Left lobe of liver (tissue), 2 donors: ENCODE data around the gene BLID. TPM values are rescaled to one million over a fixed set of nuclear protein-coding genes. Genes with fewer than 3 reads are reported as not detected.

Experiments
- ATAC-seq: fragments of 200-7000 bp; cut with Tn5 transposase; one replicate; pipeline ENCODE4 v1.9.1; 2020; ENCODE audit warnings: mild to moderate bottlenecking, moderate library complexity
- DNase-seq: peaks from one replicate; pipeline ENCODE4 v3.0.0-alpha.2; 2020; ENCODE audit warnings: low spot score
- total RNA-seq: library from RNA; stranded (reverse); gene quantifications from one replicate; pipeline ENCODE4 v1.2.1, GENCODE V29; 2021
- donor health status: DM: no; HTN: no; CAD: no; lungs with moderate emphysema.
- donor health status: DM: no; HTN: yes; CAD: no.

Gene BLID, protein sequence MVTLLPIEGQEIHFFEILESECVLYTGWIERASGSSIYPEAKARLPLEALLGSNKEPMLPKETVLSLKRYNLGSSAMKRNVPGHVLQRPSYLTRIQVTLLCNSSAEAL
- total RNA-seq: 0.63 TPM

DNA sequence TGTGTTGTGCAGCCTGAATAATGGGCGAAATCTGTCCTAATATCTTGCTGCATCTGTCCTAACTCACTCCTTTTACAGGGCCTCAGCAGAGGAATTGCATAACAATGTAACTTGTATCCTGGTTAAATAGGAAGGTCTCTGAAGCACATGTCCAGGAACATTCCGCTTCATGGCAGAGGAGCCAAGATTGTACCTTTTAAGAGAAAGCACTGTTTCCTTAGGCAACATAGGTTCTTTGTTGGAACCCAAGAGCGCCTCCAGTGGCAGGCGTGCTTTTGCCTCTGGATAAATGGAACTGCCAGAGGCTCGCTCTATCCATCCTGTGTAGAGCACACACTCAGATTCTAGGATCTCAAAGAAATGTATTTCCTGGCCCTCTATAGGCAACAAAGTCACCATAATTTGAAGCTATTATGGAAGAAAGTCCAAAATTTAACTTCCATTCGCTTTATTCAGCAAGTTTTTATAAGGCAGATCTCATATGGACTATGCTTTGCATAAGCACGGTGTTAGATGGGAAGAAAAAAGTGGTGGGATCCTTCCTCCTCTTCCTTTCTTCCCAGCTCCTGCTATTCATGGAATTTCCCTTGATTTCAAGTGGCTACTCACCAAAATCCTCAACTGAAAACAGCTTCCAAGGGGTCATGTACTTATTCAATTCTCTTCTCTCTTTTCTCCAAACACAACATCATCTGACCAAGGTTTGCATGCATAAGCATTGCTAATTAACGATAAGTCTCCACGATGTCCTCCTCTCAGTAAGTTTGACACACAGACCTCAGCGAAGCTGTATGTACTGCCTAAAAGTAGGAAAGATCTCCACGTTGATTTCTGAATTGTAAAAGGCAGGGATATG is at the start of gene BLID:
BLID (minus strand) TSS at position 692 of the 856 bp plus-strand sequence; CDS start at position 399, 293 bp downstream.
- no peak for DNase-seq

DNA sequence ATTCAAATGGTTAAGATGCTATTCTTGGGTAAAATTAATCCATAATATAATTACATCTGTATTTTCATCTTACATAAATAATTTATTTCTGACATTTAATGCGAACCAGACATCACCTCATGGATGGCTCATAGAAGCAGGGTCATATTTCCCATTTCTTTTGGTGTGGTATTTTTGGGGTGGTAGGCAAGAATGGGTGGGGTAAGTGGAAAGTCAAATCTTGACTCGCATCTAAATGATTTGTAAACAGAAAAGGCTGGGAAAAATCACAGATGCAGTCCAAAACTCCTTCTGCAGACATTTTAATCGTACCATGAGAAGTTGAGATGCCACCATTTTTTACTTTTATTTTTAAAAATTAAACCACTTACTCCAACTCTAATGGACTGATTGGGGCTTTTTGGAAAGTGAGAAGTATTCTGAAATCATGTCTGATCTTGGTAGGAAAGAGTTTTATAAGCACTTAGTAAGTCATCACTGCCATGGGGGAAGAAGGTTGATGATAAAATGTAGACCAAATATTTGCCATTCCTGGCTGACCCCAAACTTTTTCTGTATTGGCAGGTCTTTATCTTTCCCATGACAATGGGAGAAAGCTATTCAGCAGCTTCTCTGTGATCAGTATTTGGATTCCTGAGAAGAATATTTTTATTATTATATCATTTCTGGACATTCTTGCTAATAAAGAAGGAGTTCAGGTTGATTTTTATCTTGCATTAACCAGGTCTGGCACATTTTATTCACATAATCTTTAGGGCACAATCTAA is 47.2 kb upstream of the BLID start:
- ATAC-seq: no peak
- DNase-seq: no peak

More for the DNA sequence above, at the start of gene BLID:
- ATAC-seq: peak; percentile 11

DNA sequence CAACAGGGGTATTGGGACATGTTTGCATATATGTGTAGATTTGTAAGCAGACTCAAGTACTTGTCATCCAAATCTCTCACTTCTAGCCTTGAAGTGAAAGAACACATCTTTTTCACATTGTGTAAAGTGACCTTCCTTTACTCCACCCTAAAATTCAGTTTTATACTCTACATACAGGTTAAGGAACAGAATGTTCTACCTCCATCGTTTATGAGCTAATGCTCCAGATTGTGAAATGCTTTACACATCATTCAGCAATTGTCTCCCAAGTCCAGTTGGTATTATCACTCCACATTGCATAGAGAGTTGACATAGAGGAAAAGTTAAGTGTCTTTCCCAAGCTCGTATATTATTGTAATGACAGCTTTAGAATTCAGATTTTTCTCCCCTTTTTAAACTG is 46.1 kb upstream of the BLID start:
- DNase-seq: no peak
- ATAC-seq: no peak

DNA sequence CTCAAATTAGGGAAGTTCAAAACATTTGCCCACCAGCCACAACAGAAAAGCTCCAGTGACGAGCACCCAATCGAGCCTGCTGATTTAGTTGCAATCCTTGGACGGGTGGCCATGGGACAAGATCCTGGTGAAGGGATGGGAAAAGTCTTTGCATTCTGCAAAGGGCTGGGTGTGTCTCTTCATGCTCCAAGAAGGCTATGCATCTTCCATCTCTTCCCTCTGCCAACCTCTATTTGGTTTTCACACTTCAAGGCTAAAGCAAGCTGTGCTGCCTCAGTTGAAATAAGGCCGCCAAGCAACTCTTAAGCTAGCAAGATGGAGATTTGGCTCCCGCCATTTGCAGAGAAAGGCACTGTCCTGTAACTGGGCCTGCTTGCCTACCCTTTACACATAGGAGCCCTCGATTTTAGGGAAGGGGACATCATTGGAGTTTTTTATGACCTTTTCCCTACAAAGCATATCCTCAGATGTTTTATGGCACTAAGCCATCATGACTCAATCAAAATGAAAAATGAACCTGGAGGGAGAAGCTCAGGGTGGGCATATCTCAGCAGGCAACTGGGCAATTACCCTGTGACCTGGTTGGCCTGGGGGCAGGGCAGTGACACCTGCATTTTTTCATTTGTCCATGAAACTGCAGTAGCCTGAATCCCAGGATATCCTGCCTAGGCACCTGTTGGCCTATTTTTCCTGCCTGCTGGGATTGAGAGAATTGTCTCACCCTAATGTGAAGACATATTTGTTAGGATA is 45.0 kb upstream of the BLID start:
- no peak for DNase-seq
- no peak for ATAC-seq

DNA sequence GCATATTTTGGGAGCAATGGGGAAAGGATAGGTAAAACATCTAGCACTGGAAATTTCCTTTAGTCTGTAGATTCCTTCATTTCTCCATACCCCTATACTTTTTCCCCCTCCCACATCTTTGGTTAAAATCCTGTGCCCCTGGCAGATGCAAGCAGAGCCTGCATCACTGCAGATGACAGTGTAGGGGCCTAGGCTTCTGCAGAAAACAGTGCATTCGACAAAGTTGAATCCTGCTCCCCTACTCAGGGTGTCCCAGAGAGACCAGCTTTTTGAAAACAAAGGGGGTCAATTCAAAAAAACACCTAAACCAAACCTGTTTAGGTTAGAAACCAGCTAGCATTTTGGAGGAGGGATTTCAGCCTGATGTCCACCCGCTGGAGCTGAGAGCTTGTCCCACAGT is 43.8 kb upstream of the BLID start:
- DNase-seq (no peak), ATAC-seq (no peak)

DNA sequence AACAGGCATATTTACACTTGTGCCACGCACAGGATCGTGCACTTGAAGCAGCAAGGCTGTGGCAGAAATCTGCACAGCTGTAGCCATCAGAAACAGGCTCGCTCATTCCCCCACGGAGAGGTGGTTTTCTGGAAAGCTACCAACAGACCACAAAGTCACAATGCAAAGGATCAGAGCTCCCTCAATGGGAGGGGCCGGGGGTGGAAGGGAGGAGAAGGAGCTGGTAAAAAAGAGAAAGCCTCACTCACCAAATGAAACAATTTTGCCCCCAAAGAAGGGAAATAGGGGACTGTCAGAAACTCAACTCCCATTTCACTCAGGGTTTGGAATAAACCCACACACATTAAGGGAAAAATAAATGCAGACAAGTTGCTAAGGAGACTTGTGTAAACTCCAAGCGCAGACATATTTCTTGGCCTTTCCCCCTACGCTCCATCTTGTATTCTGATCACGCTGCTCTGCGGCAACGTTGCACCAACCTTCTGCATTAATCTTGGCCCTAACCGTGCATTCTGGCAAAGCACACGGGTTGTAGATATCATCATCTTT is 43.2 kb upstream of the BLID start:
- ATAC-seq (no peak), DNase-seq (no peak)

DNA sequence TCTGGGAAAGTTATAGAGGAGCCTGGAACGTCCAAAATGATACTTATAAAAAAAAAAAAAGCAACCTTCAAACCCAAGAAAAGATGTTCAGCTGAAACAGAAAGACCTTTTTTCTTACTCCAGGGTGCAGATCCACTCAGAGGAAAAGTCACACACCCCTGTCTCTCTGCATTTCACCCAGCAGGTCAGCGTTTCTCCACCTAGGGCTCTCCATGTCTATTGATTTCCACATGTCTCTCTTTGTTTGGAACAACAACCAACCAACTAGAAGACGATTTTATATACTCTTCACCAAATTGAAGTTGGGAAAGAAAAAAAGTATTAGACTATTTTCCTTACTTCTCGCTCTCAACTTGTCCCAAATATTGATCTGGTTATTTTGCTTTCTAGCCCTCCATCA is 42.2 kb upstream of the BLID start:
- peak; percentile 48 for ATAC-seq
- no peak for DNase-seq

DNA sequence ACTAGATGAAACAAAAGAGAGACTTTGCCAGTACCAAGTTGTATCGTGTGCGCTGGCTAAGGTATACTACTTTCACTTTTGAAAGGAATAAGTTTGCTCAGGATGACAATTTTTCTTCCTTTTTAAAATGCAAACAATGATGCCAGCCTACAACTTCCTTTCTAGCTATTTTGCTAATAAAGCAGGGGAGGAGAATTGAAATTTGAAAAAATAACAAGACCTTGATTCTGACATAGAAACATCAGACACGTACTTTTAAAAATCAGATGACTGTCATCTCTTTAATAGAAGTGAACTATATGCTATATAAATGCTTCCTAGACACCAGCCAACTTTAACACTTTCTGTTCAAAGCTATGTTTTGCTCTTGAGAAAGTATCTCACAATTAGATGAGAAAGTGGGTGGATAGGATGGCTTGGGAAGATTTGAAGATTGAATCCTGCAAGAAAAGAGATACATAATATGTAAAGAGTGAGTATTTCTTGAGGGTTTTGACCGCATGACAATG is 41.7 kb upstream of the BLID start:
- ATAC-seq: peak; percentile 49

DNA sequence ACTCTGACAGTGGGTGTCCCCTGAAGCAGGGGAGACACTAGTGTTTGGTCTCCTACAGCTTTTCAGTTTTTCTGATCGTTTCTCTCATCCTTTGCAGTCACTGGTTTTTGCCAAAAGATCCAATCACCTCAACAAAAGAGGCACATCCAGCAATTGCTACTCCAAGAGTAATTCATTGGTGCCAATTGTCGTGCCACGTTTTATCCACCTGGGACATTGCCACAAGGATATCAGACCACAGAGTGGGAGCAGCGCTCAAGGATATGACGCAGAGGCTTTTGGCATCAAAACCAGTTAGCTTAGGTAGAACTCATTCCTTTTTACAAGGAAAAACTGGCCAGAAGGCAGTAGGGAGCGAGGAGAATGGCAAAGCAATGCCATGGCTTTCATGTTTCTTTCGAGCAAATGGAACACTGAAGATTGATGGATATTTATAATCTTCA is 40.9 kb upstream of the BLID start:
- DNase-seq (no peak), ATAC-seq (no peak)

More for the DNA sequence above, 41.7 kb upstream of the BLID start:
- no peak for DNase-seq

DNA sequence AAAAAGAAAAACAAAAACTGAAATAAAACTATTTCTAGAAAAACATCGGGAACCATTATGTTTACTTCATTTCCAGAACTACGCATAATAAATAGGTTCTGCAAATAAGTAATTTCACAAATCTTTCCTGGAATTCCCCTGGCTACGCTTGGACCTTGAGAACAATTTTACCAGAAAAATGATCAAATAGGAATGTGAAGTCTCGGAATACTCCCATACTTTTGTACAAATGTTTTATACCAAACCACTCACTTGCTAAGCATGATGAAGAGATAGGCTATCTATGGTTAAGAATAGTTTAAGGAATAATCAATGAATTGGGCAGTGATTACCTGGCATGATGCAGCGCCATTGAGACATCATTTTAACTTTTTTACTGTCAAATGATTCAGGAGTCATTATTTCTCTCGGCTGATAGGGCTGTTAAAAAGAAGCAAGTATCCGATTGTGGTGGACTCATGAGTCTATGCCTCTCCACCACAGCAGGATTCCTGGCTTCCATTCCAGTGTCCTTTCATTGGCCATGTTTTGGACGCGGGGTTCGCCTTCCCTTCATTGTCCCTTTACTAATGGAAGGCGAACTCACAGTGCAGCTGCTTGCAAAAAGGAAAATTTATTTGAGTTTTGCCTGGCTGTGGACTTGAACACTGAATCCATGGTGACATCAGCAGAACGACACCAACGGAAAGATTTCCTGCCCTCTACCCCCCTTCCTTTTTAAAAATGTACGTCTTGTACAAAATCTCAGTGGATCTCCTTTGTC is 39.9 kb upstream of the BLID start:
- ATAC-seq (no peak), DNase-seq (no peak)

DNA sequence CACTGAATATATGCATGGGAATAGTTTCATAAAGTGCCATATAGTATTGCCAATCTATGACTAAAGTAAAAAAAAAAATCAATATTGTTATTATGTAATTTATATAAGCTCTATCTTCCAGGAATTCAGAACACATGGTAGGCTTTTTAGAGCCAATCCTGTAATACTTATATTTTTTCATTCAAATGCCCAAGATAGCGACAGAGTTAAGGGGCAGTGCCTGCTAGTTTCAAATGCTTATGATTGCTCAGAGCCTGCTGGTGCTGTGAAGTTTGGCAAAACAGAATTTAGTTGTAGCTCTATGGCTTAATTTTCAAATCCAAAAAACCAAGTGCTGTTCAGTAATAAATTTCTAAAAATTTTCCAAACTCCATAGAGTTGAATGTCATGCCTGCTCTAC is 39.0 kb upstream of the BLID start:
- DNase-seq (no peak), ATAC-seq (no peak)

DNA sequence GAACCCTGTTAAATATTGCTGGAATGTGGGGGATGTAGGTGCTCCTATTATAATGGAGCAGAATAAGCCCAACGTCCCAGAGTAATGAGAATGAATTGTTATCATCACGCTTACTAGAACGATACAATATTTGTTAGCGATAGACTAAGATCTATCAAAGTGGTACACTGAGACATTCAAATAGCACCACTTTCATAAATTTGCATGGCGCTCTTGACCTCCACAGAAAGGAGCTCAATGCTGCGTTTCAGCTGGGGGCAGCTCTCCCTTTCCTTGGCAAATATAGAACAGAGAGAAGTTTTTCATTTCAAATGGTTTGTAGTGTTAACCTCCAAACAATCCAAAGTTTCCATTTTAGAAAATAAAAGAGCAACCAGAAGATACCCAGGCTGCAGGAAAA is 38.2 kb upstream of the BLID start:
- ATAC-seq (no peak), DNase-seq (no peak)

DNA sequence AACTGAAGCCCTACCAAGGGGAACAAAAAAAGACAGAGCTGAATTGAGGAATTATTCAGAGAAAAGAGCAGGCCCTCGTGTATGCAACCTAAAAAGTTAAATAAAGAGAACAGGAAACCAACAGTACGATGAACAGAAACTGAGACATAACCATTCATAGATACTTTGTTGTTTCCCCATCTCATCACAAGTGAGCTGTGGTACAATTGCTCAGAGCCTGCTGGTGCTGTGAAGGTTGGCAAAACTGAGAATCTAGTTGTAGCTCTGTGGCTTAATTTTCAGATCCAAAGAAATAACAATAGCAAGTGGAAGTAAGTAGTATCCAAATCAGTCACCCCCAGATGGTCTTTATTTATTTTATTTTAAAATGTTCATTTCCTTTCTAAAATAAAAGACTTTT is 37.7 kb upstream of the BLID start:
- DNase-seq (no peak), ATAC-seq (no peak)

DNA sequence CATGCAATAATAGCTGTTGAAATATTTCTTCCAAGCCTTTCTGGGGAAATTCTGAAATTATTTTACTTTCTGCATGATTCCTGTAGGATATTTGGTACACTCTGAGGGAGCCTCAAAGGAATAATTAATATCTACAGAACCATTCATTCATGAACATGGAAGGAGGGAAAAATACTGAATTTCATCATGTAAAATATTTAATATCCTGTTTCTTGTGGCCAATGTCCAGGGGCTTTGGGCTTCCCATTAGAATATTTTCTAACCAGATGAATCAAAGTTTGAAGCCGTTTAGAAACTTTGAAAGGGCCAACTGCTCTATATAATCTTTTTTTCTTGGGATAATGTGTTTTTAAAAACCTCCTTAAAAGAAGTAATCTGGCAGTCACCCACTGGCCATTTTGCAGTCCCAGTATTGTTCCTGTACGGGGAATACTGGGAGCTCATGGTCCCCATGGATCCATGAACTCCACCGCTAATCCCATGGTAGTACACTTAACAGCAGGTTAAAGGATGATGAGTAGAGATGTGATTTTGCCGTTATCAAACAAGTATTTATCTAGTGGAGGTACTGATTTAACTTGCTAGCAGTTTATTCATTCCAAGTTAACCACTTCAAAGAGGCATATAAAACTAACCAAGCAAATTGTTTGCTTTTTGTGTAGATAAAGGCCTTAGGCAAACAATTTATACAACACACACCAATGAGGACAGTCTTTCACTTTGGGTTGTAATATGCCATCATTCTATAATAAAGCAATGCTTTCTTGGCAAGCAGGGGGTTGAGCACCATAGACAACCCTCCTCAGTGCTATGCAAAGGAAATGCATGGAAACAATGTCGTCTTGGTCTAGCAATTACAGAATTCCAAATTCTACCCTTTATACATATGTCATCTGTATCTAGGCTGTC is 34.5 kb upstream of the BLID start:
- DNase-seq: no peak
- no peak for ATAC-seq

DNA sequence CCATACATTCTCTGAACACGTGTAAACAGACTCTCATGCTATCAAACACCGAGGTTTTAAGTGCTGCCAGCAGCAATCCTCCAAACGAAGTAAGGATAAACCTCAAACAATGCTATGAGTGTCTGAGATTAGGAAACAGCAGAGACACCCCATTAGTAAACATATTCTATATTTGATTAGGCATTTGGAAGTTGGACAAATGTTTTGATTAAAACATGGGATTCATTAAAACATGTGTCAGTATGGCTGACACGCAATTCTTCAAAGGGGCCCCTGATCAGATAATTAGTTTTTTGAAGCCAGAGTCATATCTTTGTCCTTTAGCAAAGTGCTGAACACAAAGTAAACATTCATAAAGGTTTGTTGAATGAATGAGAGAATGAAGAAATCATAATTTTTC is 33.2 kb upstream of the BLID start:
- ATAC-seq (no peak), DNase-seq (no peak)

DNA sequence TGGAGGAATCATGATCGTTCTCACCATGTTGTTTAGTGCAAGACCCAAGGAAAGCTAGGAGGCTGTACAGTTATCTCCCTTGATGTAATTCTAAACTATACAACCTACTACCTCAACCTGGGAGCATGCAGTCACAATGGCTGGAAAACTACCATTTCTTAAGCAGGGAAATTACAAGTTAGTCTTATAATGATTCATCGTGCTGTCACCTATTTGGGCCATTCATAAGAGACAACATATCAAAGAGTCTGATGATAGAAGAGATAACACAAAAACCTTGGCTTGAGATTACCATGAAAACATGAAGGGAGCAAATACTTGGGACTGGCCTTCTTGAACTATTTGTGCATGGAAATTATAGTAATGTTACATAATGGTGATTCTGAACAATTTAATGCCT is 30.5 kb upstream of the BLID start:
- no peak for ATAC-seq

DNA sequence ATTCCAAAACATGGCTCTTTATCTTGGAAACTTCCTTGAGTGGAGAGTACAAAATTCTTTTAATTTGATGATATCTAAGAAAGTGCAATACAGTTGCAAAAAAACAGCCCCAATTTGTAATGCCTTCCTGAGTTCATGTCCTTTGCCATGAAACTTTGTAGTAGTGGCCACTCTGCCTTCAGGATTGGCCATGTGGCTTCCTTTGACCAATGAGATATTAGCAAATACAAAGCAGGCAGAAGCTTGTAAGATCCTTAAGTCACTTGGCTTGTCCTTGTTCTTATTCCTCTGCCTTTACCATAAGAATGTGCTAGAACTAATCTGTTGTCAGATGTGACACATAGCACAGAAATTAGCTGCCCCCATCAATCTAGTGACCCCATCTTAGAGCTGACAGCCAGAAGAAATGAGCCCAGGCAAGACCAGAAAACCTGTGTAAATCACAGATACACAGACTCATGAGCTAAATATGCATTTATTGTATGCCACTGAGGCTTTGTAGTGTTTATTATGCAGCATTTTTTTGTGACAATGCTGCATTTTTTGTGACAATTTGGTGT is 29.8 kb upstream of the BLID start:
- no peak for ATAC-seq
- no peak for DNase-seq

More for the DNA sequence above, 30.5 kb upstream of the BLID start:
- no peak for DNase-seq

DNA sequence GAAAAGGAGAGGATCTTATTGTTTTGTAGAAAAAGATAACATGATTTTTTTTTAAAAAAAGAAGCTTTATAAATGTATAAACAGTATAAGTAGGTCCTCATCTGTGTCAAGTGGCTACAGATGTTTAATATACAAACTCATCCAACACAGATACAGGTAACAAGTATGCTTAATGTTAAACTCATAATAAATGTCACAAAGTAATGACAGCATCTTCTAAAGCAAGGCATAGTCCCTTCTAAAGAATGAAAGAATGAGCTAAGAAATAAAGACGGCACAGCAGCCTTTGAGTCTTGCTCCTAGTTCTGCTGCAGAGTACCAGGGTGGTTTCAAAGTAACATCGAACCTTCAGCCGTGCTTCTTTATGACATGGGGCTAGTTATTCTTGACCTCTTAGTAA is 28.7 kb upstream of the BLID start:
- ATAC-seq (no peak), DNase-seq (no peak)

DNA sequence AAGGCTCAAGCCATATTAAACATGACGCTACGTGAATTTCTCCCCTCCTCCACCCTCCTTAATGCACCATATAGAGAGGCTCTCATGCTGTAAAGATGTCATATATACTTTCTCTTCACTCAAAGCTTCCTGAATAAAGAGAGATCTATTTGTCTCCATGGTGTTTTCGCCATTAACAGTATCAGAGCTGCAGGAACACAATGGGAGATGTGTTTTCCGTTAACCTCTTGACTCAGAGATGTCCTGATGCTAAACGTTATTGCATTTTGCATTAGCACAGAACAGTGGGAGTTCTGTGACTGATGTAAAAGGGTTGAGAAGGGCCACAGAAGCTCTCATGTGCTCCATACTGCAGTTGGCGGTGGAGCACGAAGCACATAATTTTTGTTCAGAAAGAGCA is 25.7 kb upstream of the BLID start:
- ATAC-seq (no peak), DNase-seq (no peak)
